K562 (cell line): ENCODE results near the gene ATP1A2. TPM values are rescaled to one million over a fixed set of nuclear protein-coding genes. Genes with fewer than 3 reads are reported as not detected.

ENCODE experiments used
- ASH1L ChIP-seq: fragments of 450-650 bp; IDR thresholded peaks from 2 replicates; pipeline ENCODE4 v1.6.1; 2018; ENCODE audit warnings: borderline replicate concordance, mild to moderate bottlenecking, low read depth; ENCODE audit not compliant: partially characterized antibody
- ATF7 ChIP-seq: fragments of 450-650 bp; IDR thresholded peaks from 2 replicates; pipeline ENCODE4 v1.7.1; 2014; ENCODE audit warnings: mild to moderate bottlenecking, moderate library complexity
- BCOR ChIP-seq: fragments of 450-650 bp; IDR thresholded peaks from 2 replicates; pipeline ENCODE4 v1.6.1; 2016
- CCAR2 ChIP-seq: fragments of 200-400 bp; formaldehyde crosslinking; IDR thresholded peaks from 2 replicates; pipeline ENCODE4 v1.6.1; 2017; ENCODE audit warnings: mild to moderate bottlenecking, low read depth, low read length
- ELF1 ChIP-seq: fragments of 200-800 bp; sonication (Bioruptor generic); IDR thresholded peaks from 2 replicates; pipeline ENCODE4 v1.6.1; 2016; ENCODE audit warnings: missing genetic modification characterization, missing compliant biosample characterization
- HLTF ChIP-seq: fragments of 450-650 bp; IDR thresholded peaks from 2 replicates; pipeline ENCODE4 v1.6.1; 2016
- ILF3 ChIP-seq: fragments of 450-650 bp; IDR thresholded peaks from 2 replicates; pipeline ENCODE4 v1.6.1; 2018; ENCODE audit warnings: antibody characterized with exemption, mild to moderate bottlenecking, moderate library complexity, borderline replicate concordance
- IRF2 ChIP-seq: sonication (generic); formaldehyde crosslinking; IDR thresholded peaks from 2 replicates; pipeline ENCODE4 v1.8.1; 2022; ENCODE audit warnings: mild to moderate bottlenecking, missing genetic modification reagents
- LEF1 ChIP-seq: fragments of 450-650 bp; IDR thresholded peaks from 2 replicates; pipeline ENCODE4 v1.6.1; 2016; ENCODE audit warnings: mild to moderate bottlenecking
- MYBL2 ChIP-seq, 2 experiments: fragments of 450-650 bp in 1 of 2; sonication (generic) in 1 of 2; formaldehyde crosslinking in 1 of 2; IDR thresholded peaks; 2 replicates each; pipeline versions ENCODE4 v1.6.1 to v1.8.1; 2017 to 2022; ENCODE audit warnings: borderline replicate concordance in 1 of 2, inconsistent platforms in 1 of 2, low read depth in 1 of 2, mild to moderate bottlenecking in 1 of 2, missing genetic modification reagents in 1 of 2, moderate library complexity in 1 of 2
- NBN ChIP-seq: fragments of 450-650 bp; IDR thresholded peaks from 2 replicates; pipeline ENCODE4 v1.6.1; 2016; ENCODE audit warnings: low read depth, mild to moderate bottlenecking
- SRSF7 ChIP-seq: fragments of 200-400 bp; formaldehyde crosslinking; optimal IDR thresholded peaks from 2 replicates; pipeline ENCODE3; 2017; ENCODE audit warnings: mild to moderate bottlenecking, low read depth, low read length
- ZC3H4 ChIP-seq: sonication (generic); formaldehyde crosslinking; IDR thresholded peaks from 2 replicates; pipeline ENCODE4 v1.9.0; 2021; ENCODE audit warnings: missing genetic modification reagents, borderline replicate concordance
- ZNF121 ChIP-seq: sonication (generic); formaldehyde crosslinking; conservative IDR thresholded peaks from 2 replicates; pipeline ENCODE4 v1.8.0; 2022; ENCODE audit warnings: missing genetic modification reagents
- ZNF23 ChIP-seq: fragments of 250-450 bp; sonication (Bioruptor Pico); IDR thresholded peaks from 2 replicates; pipeline ENCODE4 v1.4.0; 2020; ENCODE audit warnings: mild to moderate bottlenecking
- ZNF280A ChIP-seq: fragments of 450-650 bp; IDR thresholded peaks from 2 replicates; pipeline ENCODE4 v1.6.1; 2018; ENCODE audit warnings: mild to moderate bottlenecking, low read depth; ENCODE audit not compliant: partially characterized antibody
- ZNF407 ChIP-seq: fragments of 450-650 bp; IDR thresholded peaks from 2 replicates; pipeline ENCODE4 v1.6.1; 2016; ENCODE audit warnings: low read depth
- ZNF707 ChIP-seq: fragments of 250-450 bp; sonication (Bioruptor Pico); conservative IDR thresholded peaks from 2 replicates; pipeline ENCODE4 v1.8.0; 2022; ENCODE audit warnings: inconsistent platforms, mild to moderate bottlenecking, moderate library complexity
- ZSCAN32 ChIP-seq: fragments of 450-650 bp; formaldehyde crosslinking; IDR thresholded peaks from 2 replicates; pipeline ENCODE4 v1.4.0; 2020; ENCODE audit warnings: mild to moderate bottlenecking, moderate library complexity
- polyA plus RNA-seq, 8 experiments: library from polyadenylated mRNA; depleted of rRNA in 4 of 8; stranded (reverse) in 5 of 8; unstranded in 3 of 8; fragments of >200 nt; fragmentation: Nextera tagmentation in 2 of 8; fragmentation: Illumina TruSeq in 1 of 8; extraction: Ambion mirVana in 2 of 8; extraction: Trizol in 1 of 8; gene quantifications; 2 replicates each; pipeline versions ENCODE4 v1.2.1 to v1.2.3, GENCODE V29; 2011 to 2014; ENCODE audit warnings: inconsistent platforms in 1 of 8, missing spikeins in 1 of 8
- total RNA-seq, 7 experiments: library from RNA; depleted of rRNA in 6 of 7; stranded (reverse); fragments of >200 nt in 6 of 7; fragmentation: Illumina TruSeq in 2 of 7; extraction: Trizol in 2 of 7; gene quantifications; 2 replicates each; pipeline versions ENCODE4 v1.2.1 to v1.2.3, GENCODE V29; 2011 to 2021; ENCODE audit warnings: low replicate concordance in 1 of 7

ATP1A2 gene
- total and polyA plus RNA-seq, 9 of the 15 experiments (the other 6 are each of a cell fraction or from before 2014, with no cell fraction given) = 0.04 to 0.11 (median 0.09) TPM; not detected in 6

- TF ChIP-seq ZNF407 = no peak
- TF ChIP-seq ZSCAN32 (CRISPR knock-in tag) = peak; percentile 86
- TF ChIP-seq IRF2 = no peak
- no peak for TF ChIP-seq MYBL2 (IDR thresholded peaks at IDR 0.05; ENCODE audit: low read depth)
- no peak for TF ChIP-seq MYBL2 (CRISPR knock-in tag; IDR thresholded peaks at IDR 0.05; ENCODE audit: borderline replicate concordance)
- TF ChIP-seq ZNF280A = no peak
- no peak for TF ChIP-seq ZNF23 (CRISPR knock-in tag)
- TF ChIP-seq ELF1 (tag) = no peak
- no peak for TF ChIP-seq ZNF707
- TF ChIP-seq NBN = 0 out of 2 replicates have a peak, but pooled peaks have one; percentile 29
- TF ChIP-seq BCOR = peak; percentile 51; the same call in 1 of the 2 replicates
- TF ChIP-seq ZNF121 (CRISPR knock-in tag) = no peak
- no peak for TF ChIP-seq LEF1
- TF ChIP-seq ASH1L = no peak
- TF ChIP-seq ATF7 = peak; percentile 69; the same call in 1 of the 2 replicates
- TF ChIP-seq CCAR2 = no peak
- TF ChIP-seq SRSF7 = no peak
- no peak for TF ChIP-seq ILF3
- no peak for TF ChIP-seq HLTF
- no peak for TF ChIP-seq ZC3H4 (CRISPR knock-in tag)
These were observed 6.5 kb upstream of the ATP1A2 start (continued) for GRCh38 chr1:160108888-160109662.
